ENCODE results near the gene GLI1. TPM values are rescaled to one million over a fixed set of nuclear protein-coding genes. Genes with fewer than 3 reads are reported as not detected.

GLI1 gene
- polyA plus RNA-seq, 1 donor (not counting 4 experiments of a cell fraction or from before 2014, with no cell fraction given): 1.0 TPM

- peaks cover 0 to 8% of the 10 kb centered on the region in 2 experiments for H3K36me3 ChIP-seq (ENCODE audit: control insufficient read depth in 2 of 2, extremely low read depth in 1 of 2, insufficient read depth in 2 of 2, low read length in 2 of 2)
- DNase-seq (ENCODE audit: low read depth, low spot score) (no peak), FAIRE-seq (no peak)
- no peak overlapping the region for H3K4me2 ChIP-seq (ENCODE audit: control insufficient read depth, extremely low read depth, insufficient read depth, low read depth, low read length)
- H4K20me1 ChIP-seq (ENCODE audit: control insufficient read depth, extremely low read depth, insufficient read depth, low read length): no peaks in the 10 kb centered on the region
- H3K4me1 ChIP-seq (ENCODE audit: control insufficient read depth, extremely low read depth, insufficient read depth, low read length): peaks cover 2% of the 10 kb centered on the region
- H3K9me3 ChIP-seq (ENCODE audit: control insufficient read depth, low read depth, low read length): no peaks in the 10 kb centered on the region
- H3K9ac ChIP-seq (ENCODE audit: control insufficient read depth, extremely low read depth, insufficient read depth, low read length): no peak overlapping the region
- no peak overlapping the region for H3K4me3 ChIP-seq (ENCODE audit: control insufficient read depth in 2 of 3, extremely low read depth in 1 of 3, insufficient read depth in 2 of 3, low read depth in 1 of 3, low read length in 3 of 3)
- no peak for TF ChIP-seq CTCF (optimal IDR thresholded peaks at IDR 0.05 in 1 of 3, IDR thresholded peaks at IDR 0.05 in 1 of 3, conservative IDR thresholded peaks at IDR 0.05 in 1 of 3; ENCODE audit: extremely low read depth in 1 of 3, insufficient read depth in 2 of 3, low read length in 3 of 3)
- no peak for TF ChIP-seq EZH2 (IDR thresholded peaks at IDR 0.05; ENCODE audit: low read length)
- peaks cover 21% of the 10 kb centered on the region for H3K79me2 ChIP-seq (ENCODE audit: control insufficient read depth, insufficient read depth, low read length)
- H3K27ac ChIP-seq (ENCODE audit: control insufficient read depth, insufficient read depth, low read length): no peak overlapping the region
- H3K27me3 ChIP-seq (ENCODE audit: control insufficient read depth, extremely low read depth, insufficient read depth, low read length): no peaks in the 10 kb centered on the region
- no peak overlapping the region for H2AFZ ChIP-seq (ENCODE audit: control insufficient read depth, low read length)
- dilution Hi-C loops (cut with MboI; ENCODE audit: extremely low pct_ligation_motif_present, low sequenced_read_pairs): no loop called here
- H3K9me1 ChIP-seq (ENCODE audit: control insufficient read depth, extremely low read depth, insufficient read depth, low read length): no peaks in the 10 kb centered on the region
Measured at GRCh38 chr12:57415088-57415487, 44.5 kb upstream of the GLI1 start.

GRCh38 chr12:57416039-57416996, 43.3 kb upstream of the GLI1 start:
- H3K27me3 ChIP-seq (ENCODE audit: control insufficient read depth, extremely low read depth, insufficient read depth, low read length): no peaks in the 10 kb centered on the region
- peaks cover 0 to 8% of the 10 kb centered on the region in 2 experiments for H3K36me3 ChIP-seq (ENCODE audit: control insufficient read depth in 2 of 2, extremely low read depth in 1 of 2, insufficient read depth in 2 of 2, low read length in 2 of 2)
- H3K9me1 ChIP-seq (ENCODE audit: control insufficient read depth, extremely low read depth, insufficient read depth, low read length): no peaks in the 10 kb centered on the region
- no peak overlapping the region for H3K27ac ChIP-seq (ENCODE audit: control insufficient read depth, insufficient read depth, low read length)
- H3K9me3 ChIP-seq (ENCODE audit: control insufficient read depth, low read depth, low read length): no peaks in the 10 kb centered on the region
- DNase-seq (ENCODE audit: low read depth, low spot score) (no peak), FAIRE-seq (no peak)
- no peak overlapping the region for H3K4me2 ChIP-seq (ENCODE audit: control insufficient read depth, extremely low read depth, insufficient read depth, low read depth, low read length)
- TF ChIP-seq CTCF (optimal IDR thresholded peaks at IDR 0.05 in 1 of 3, IDR thresholded peaks at IDR 0.05 in 1 of 3, conservative IDR thresholded peaks at IDR 0.05 in 1 of 3; ENCODE audit: extremely low read depth in 1 of 3, insufficient read depth in 2 of 3, low read length in 3 of 3): no peak
- TF ChIP-seq EZH2 (IDR thresholded peaks at IDR 0.05; ENCODE audit: low read length): no peak
- H2AFZ ChIP-seq (ENCODE audit: control insufficient read depth, low read length): no peak overlapping the region
- dilution Hi-C loops (cut with MboI; ENCODE audit: extremely low pct_ligation_motif_present, low sequenced_read_pairs): no loop called here
- no peak overlapping the region for H3K9ac ChIP-seq (ENCODE audit: control insufficient read depth, extremely low read depth, insufficient read depth, low read length)
- peaks cover 20% of the 10 kb centered on the region for H3K79me2 ChIP-seq (ENCODE audit: control insufficient read depth, insufficient read depth, low read length)
- H3K4me1 ChIP-seq (ENCODE audit: control insufficient read depth, extremely low read depth, insufficient read depth, low read length): peaks cover 2% of the 10 kb centered on the region
- no peaks in the 10 kb centered on the region for H4K20me1 ChIP-seq (ENCODE audit: control insufficient read depth, extremely low read depth, insufficient read depth, low read length)
- no peak overlapping the region for H3K4me3 ChIP-seq (ENCODE audit: control insufficient read depth in 2 of 3, extremely low read depth in 1 of 3, insufficient read depth in 2 of 3, low read depth in 1 of 3, low read length in 3 of 3)
